ENCODE results near the gene DENND1A. TPM values are rescaled to one million over a fixed set of nuclear protein-coding genes. Genes with fewer than 3 reads are reported as not detected.

DENND1A gene
- total RNA-seq, 1 donor from 2014 or later = 19.9 TPM

DNA sequence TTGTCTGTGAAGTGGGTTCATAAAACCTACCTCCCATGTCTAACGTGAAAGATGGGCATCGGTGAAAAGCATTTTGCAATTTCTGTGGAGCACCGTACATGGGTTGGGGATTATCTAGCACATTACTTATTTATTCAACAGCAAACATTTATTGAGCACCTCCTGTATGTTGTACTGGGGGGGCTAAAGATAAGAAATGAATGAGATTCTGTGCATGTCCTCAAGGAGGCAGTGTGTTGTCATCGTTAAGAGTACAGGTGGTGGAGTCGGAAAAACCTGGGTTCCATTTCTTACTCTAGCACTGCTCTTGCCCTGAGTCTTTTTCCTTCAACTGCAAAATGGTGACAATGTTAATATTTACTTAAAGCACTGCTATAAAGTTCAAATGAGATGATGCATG is 30.4 kb upstream of the DENND1A start:
- DNase-seq (ENCODE audit: extremely low spot score, unreplicated experiment) = no peak
- peaks cover 55% of the 10 kb centered on the region for H3K27me3 Mint-ChIP-seq
- no peaks in the 10 kb centered on the region for H3K9me3 Mint-ChIP-seq
- TF ChIP-seq, protein P1, sequence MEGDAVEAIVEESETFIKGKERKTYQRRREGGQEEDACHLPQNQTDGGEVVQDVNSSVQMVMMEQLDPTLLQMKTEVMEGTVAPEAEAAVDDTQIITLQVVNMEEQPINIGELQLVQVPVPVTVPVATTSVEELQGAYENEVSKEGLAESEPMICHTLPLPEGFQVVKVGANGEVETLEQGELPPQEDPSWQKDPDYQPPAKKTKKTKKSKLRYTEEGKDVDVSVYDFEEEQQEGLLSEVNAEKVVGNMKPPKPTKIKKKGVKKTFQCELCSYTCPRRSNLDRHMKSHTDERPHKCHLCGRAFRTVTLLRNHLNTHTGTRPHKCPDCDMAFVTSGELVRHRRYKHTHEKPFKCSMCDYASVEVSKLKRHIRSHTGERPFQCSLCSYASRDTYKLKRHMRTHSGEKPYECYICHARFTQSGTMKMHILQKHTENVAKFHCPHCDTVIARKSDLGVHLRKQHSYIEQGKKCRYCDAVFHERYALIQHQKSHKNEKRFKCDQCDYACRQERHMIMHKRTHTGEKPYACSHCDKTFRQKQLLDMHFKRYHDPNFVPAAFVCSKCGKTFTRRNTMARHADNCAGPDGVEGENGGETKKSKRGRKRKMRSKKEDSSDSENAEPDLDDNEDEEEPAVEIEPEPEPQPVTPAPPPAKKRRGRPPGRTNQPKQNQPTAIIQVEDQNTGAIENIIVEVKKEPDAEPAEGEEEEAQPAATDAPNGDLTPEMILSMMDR (conservative IDR thresholded peaks at IDR 0.05) = no peak
- H3K36me3 Mint-ChIP-seq = no peaks in the 10 kb centered on the region
- no peak overlapping the region for H3K4me3 Mint-ChIP-seq
- no peaks in the 10 kb centered on the region for H3K4me1 Mint-ChIP-seq (ENCODE audit: unreplicated experiment)
- no peak overlapping the region for H3K27ac Mint-ChIP-seq

DNA sequence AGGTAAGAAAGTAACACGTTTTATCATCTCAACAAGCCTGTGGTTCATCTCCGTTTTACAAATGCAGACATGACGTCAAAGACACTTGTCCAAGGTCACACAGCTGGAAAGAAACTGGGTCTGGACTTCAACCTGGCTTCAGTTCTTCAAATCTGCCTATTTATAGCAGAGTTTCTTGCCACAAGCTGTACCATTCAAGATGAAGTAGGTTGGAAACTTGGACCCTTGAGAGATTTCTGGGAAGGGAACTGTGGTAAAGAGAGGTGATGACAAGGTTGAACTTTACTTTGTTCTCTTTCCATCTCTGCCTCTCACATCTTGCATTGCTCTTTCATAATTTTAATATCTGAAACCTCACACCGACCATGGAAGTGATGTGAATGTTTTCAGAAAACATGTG is 29.9 kb upstream of the DENND1A start:
- H3K4me3 Mint-ChIP-seq = no peak overlapping the region
- H3K27me3 Mint-ChIP-seq = peaks cover 49% of the 10 kb centered on the region
- DNase-seq (ENCODE audit: extremely low spot score, unreplicated experiment) = no peak
- H3K27ac Mint-ChIP-seq = no peak overlapping the region
- H3K4me1 Mint-ChIP-seq (ENCODE audit: unreplicated experiment) = no peaks in the 10 kb centered on the region
- TF ChIP-seq, protein P1 (conservative IDR thresholded peaks at IDR 0.05) = no peak
- H3K9me3 Mint-ChIP-seq = no peaks in the 10 kb centered on the region
- H3K36me3 Mint-ChIP-seq = no peaks in the 10 kb centered on the region

DNA sequence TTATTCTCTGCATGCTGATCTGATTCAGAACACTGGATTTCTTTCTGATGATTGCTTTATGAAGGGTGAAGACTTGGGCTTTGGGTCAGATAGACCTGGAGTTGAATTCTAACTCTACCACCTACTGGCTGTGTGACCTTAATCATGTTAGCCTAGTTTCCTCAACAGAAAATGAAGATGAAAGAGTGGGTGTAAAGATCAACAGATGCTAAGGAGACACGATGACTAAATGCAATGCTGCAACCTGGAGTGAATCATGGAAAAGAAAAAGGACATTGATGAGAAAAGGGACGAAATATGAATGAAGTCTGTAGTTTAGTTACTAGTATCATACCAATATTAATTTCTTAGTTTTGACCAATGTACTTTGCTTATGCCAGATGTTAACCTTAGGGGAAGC is 27.8 kb upstream of the DENND1A start:
- H3K36me3 Mint-ChIP-seq = no peaks in the 10 kb centered on the region
- H3K27ac Mint-ChIP-seq = no peak overlapping the region
- TF ChIP-seq, protein P1 (conservative IDR thresholded peaks at IDR 0.05) = no peak
- peaks cover 6% of the 10 kb centered on the region for H3K4me1 Mint-ChIP-seq (ENCODE audit: unreplicated experiment)
- no peak overlapping the region for H3K4me3 Mint-ChIP-seq
- DNase-seq (ENCODE audit: extremely low spot score, unreplicated experiment) = no peak
- no peaks in the 10 kb centered on the region for H3K9me3 Mint-ChIP-seq
- peaks cover 53% of the 10 kb centered on the region for H3K27me3 Mint-ChIP-seq

DNA sequence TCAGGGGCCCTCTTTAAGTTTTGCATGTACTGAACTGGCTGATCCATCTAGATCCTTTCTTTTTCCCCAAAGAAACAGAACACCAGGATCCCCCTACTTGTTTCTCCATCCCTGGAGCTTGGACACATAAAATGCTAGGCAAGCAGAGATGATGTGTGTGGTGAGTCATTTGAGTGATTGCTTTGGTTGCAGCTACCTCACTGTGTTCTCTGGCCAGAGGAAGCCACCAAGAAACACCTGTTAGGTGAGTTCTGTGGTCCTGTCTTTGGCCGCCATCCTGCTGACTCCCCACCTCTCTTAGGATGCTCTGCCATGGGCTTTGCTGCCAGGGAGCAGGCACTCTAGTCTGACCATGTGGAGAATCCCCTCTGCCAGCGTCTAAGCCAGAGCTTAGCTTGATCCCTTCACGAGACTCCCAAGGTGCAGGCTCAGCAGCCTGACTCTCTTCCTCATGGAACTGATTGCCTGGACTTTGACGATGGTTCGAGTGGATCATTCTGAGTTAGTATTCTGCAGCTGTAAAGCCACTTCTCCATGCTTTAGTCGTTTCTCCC is 27.3 kb upstream of the DENND1A start:
- H3K4me1 Mint-ChIP-seq (ENCODE audit: unreplicated experiment) = peaks cover 6% of the 10 kb centered on the region
- no peaks in the 10 kb centered on the region for H3K36me3 Mint-ChIP-seq
- no peak for DNase-seq (ENCODE audit: extremely low spot score, unreplicated experiment)
- TF ChIP-seq, protein P1 (conservative IDR thresholded peaks at IDR 0.05) = no peak
- H3K4me3 Mint-ChIP-seq = no peak overlapping the region
- no peak overlapping the region for H3K27ac Mint-ChIP-seq
- peaks cover 57% of the 10 kb centered on the region for H3K27me3 Mint-ChIP-seq
- H3K9me3 Mint-ChIP-seq = no peaks in the 10 kb centered on the region

DNA sequence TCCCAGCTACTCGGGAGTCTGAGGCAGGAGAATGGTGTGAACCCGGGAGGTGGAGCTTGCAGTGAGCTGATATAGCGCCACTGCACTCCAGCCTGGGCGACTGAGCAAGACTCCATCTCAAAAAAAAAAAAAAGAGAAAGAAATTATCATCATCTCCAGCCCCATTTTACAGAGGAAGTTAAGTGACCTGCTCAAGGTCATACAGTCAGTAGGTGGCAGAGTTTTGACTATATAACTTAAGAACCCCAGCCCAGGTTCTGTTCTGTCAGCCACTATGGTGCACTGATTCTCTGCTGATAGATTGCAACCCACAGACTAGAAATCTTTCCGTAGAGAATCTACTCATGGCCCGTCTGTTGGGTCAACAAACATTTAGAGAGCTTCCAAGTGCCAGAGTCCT is 25.7 kb upstream of the DENND1A start:
- Mint-ChIP-seq H3K9me3 (no peaks in the 10 kb centered on the region), H3K4me1 (ENCODE audit: unreplicated experiment) (peaks cover 6% of the 10 kb centered on the region), H3K27ac (no peak overlapping the region), H3K27me3 (peaks cover 54% of the 10 kb centered on the region), H3K4me3 (no peak overlapping the region), H3K36me3 (no peaks in the 10 kb centered on the region)
- DNase-seq (ENCODE audit: extremely low spot score, unreplicated experiment) = no peak
- TF ChIP-seq, protein P1 (conservative IDR thresholded peaks at IDR 0.05) = no peak
